Right lobe of liver (tissue), 4 donors: ENCODE data around the gene KPTN.

Experiments used
- POLR2A ChIP-seq: fragments of 450-650 bp; IDR thresholded peaks from one replicate; pipeline ENCODE4 v1.6.1; 2017; ENCODE audit warnings: antibody characterized with exemption, mild to moderate bottlenecking
- TF ChIP-seq, protein P1 (sequence below), 4 donors: fragments of 200-600 bp in 3 of 4; fragments of 450-650 bp in 1 of 4; IDR thresholded peaks; one replicate each; pipeline versions ENCODE4 v1.5.1 to v1.8.0; 2016 to 2022; ENCODE audit warnings: antibody characterized with exemption in 4 of 4, mild to moderate bottlenecking in 2 of 4
- donor health status: DM: no; HTN: no; CAD: no.
- donor health status: DM: no; HTN: no; CAD: no.
- donor health status: DM: no; HTN: yes; CAD: no.

DNA sequence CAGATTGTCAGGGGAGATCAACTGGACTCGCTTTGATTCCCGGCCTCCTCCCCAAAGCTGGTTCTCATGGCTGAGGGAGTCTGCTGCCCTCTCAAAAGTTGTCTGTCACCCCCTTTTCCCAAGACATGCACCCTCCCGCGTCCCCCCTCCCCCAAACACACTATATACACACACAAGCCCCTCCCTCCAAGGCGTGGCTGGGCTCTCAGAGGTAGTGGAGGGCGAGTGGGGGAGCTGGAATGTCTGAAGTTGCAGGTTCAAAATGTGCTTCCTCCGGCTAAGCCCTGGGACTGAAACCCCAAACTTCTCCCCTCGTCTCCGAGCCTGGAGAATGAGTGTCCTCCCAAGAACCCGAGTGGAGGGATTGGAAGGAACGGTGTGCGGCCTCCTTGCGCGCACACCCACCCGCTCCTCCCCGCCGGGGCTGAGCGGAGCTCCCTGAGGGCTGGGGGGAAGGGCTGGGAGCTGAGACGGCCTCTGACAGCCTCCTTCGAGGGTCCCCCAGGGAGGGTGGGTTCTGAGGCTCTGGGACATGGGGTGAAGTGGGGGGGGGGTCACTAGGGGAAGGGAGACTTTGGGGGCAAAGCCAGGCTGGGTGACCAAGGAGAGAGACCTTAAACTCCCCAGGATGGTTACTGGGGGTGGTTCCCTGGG, 54.8 kb downstream of the KPTN start:
- TF ChIP-seq, protein P1, sequence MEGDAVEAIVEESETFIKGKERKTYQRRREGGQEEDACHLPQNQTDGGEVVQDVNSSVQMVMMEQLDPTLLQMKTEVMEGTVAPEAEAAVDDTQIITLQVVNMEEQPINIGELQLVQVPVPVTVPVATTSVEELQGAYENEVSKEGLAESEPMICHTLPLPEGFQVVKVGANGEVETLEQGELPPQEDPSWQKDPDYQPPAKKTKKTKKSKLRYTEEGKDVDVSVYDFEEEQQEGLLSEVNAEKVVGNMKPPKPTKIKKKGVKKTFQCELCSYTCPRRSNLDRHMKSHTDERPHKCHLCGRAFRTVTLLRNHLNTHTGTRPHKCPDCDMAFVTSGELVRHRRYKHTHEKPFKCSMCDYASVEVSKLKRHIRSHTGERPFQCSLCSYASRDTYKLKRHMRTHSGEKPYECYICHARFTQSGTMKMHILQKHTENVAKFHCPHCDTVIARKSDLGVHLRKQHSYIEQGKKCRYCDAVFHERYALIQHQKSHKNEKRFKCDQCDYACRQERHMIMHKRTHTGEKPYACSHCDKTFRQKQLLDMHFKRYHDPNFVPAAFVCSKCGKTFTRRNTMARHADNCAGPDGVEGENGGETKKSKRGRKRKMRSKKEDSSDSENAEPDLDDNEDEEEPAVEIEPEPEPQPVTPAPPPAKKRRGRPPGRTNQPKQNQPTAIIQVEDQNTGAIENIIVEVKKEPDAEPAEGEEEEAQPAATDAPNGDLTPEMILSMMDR (IDR thresholded peaks at IDR 0.05): no peak
- TF ChIP-seq POLR2A: no peak
